ENCODE results near the gene BLTP1. TPM values are rescaled to one million over a fixed set of nuclear protein-coding genes. Genes with fewer than 3 reads are reported as not detected.

Gene BLTP1, protein sequence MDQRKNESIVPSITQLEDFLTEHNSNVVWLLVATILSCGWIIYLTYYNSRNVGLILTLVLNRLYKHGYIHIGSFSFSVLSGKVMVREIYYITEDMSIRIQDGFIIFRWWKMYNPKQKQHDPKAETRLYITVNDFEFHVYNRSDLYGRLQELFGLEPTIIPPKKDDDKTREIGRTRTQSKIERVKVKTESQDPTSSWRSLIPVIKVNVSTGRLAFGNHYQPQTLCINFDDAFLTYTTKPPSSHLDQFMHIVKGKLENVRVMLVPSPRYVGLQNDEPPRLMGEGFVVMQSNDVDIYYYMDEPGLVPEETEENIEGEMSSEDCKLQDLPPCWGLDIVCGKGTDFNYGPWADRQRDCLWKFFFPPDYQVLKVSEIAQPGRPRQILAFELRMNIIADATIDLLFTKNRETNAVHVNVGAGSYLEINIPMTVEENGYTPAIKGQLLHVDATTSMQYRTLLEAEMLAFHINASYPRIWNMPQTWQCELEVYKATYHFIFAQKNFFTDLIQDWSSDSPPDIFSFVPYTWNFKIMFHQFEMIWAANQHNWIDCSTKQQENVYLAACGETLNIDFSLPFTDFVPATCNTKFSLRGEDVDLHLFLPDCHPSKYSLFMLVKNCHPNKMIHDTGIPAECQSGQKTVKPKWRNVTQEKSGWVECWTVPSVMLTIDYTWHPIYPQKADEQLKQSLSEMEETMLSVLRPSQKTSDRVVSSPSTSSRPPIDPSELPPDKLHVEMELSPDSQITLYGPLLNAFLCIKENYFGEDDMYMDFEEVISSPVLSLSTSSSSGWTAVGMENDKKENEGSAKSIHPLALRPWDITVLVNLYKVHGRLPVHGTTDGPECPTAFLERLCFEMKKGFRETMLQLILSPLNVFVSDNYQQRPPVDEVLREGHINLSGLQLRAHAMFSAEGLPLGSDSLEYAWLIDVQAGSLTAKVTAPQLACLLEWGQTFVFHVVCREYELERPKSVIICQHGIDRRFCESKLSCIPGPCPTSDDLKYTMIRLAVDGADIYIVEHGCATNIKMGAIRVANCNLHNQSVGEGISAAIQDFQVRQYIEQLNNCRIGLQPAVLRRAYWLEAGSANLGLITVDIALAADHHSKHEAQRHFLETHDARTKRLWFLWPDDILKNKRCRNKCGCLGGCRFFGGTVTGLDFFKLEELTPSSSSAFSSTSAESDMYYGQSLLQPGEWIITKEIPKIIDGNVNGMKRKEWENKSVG (N-terminal part only)
- total RNA-seq (2021; ENCODE audit: unreplicated experiment) (25.4 TPM), Bru-seq, nascent RNA (percentile 76 among the genes with signal in this experiment), BruChase-seq, experiment 1, labeled RNA remaining after a 6-hour chase (percentile 81 among the genes with signal in this experiment), BruChase-seq, experiment 2, labeled RNA remaining after a 2-hour chase (percentile 78 among the genes with signal in this experiment)
- polyA plus RNA-seq (2012): 13.8 and 14.2 TPM in 2 replicates
- long read RNA-seq, partial matches to known transcripts: 5 of 12 reads
- long read RNA-seq, other reads (novel, unspliced or antisense): 7 of 12 reads

- POLR2A ChIA-PET: no interaction called here
- intact Hi-C loops (cut with micrococcal nuclease): no loop called here
Measured at GRCh38 chr4:122151982-122152710, at the start of gene BLTP1. TSS of gene BLTP1 (plus strand) at chr4:122152331. CDS start at chr4:122170648, 18,317 bp downstream.

More at GRCh38 chr4:122151982-122152710, at the start of gene BLTP1:
- RAD21 ChIA-PET (ENCODE audit: low non-redundant PET in 1 of 2, low total read pairs in 2 of 2, uncharacterized antibody in 2 of 2, unreplicated experiment in 2 of 2): no interaction called here
- Histone ChIP-seq H3K4me2 (ENCODE audit: low read length) (peak within 1 kb of the TSS; percentile 84), H3K79me2 (ENCODE audit: insufficient read depth, low read length) (no peaks in the 10 kb centered on the region; the same call in 1 of the 2 replicates), H3K9me2 (ENCODE audit: insufficient read depth) (no peaks in the 10 kb centered on the region), H3K9me3 (ENCODE audit: control insufficient read depth in 1 of 2, insufficient read depth in 1 of 2, low read depth in 1 of 2, low read length in 2 of 2) (no peaks in the 10 kb centered on the region), H3K4me1 (ENCODE audit: control insufficient read depth in 1 of 2, insufficient read depth in 2 of 2, low read length in 2 of 2) (peaks cover 3 to 12% of the 10 kb centered on the region in 2 experiments; a peak in 3 of 4 replicates), H3K4me3 (replicated peaks in 1 of 2; ENCODE audit: low read depth in 1 of 2, low read length in 2 of 2) (peak within 1 kb of the TSS; percentile 80 to 95), H3K9ac (ENCODE audit: low read length) (peak within 1 kb of the TSS; percentile 75), H2AFZ (ENCODE audit: low read depth, low read length, poor library complexity, severe bottlenecking) (peak within 1 kb of the TSS; percentile 59), H4K20me1 (ENCODE audit: insufficient read depth) (no peaks in the 10 kb centered on the region), H3K36me3 (ENCODE audit: control insufficient read depth in 1 of 2, insufficient read depth in 2 of 2, low read length in 2 of 2) (no peaks in the 10 kb centered on the region; a peak in 1 of 4 replicates), H3K27ac (ENCODE audit: low read depth, low read length) (peak within 1 kb of the TSS; percentile 41; the same call in 1 of the 2 replicates), H3K27me3 (ENCODE audit: insufficient read depth, low read length) (no peaks in the 10 kb centered on the region)
- CTCF ChIA-PET: no interaction called here
- DNase-seq (ENCODE audit: low read depth, low spot score) (peak; percentile 57), ATAC-seq (peak; percentile 98)
- no peak for TF ChIP-seq TCF7L2 (IDR thresholded peaks at IDR 0.05; ENCODE audit: borderline replicate concordance, extremely low read depth, insufficient read depth, insufficient read length)
- TF ChIP-seq SRF (IDR thresholded peaks at IDR 0.05; ENCODE audit: low read depth): peak; percentile 80
- TF ChIP-seq EZH2 (IDR thresholded peaks at IDR 0.05): no peak
- peak; percentile 47 for TF ChIP-seq YY1 (IDR thresholded peaks at IDR 0.05; ENCODE audit: extremely low read depth, insufficient replicate concordance, low read depth, low read length)
- peak; percentile 60 for TF ChIP-seq POLR2A (IDR thresholded peaks at IDR 0.05; ENCODE audit: borderline replicate concordance, extremely low read depth, insufficient read depth, insufficient read length)
- no peak for TF ChIP-seq CTCF (IDR thresholded peaks at IDR 0.05 in 2 of 3, conservative IDR thresholded peaks at IDR 0.05 in 1 of 3; ENCODE audit: borderline replicate concordance in 1 of 3, insufficient read depth in 1 of 3, low read depth in 2 of 3, low read length in 2 of 3)
- TF ChIP-seq CBX3 (IDR thresholded peaks at IDR 0.05; ENCODE audit: low read depth): peak; percentile 54; the same call in 1 of the 2 replicates
- TF ChIP-seq MAX (IDR thresholded peaks at IDR 0.05): peak; percentile 39; the same call in 1 of the 2 replicates
- TF ChIP-seq SP1 (IDR thresholded peaks at IDR 0.05; ENCODE audit: low read depth): peak; percentile 49
- TF ChIP-seq POLR2AphosphoS5 (IDR thresholded peaks at IDR 0.05; ENCODE audit: low read depth, low read length): peak; percentile 90
- TF ChIP-seq ZFX (IDR thresholded peaks at IDR 0.05): peak; percentile 58; the same call in 1 of the 2 replicates
- TF ChIP-seq EZH2phosphoT487 (IDR thresholded peaks at IDR 0.05; ENCODE audit: borderline replicate concordance): no peak
- no TSS peak for BruUV-seq (replicated peaks)

All from HCT116 (cell line).